GM18519 (cell line): ENCODE measurements around the gene PRRT4.

Source experiments
- ATAC-seq: cut with Tn5 transposase; IDR thresholded peaks from one replicate; pipeline ENCODE4 v1.9.1; 2021; ENCODE audit warnings: mild to moderate bottlenecking, moderate library complexity; ENCODE audit not compliant: unreplicated experiment, low FRiP score

PRRT4 gene

DNA sequence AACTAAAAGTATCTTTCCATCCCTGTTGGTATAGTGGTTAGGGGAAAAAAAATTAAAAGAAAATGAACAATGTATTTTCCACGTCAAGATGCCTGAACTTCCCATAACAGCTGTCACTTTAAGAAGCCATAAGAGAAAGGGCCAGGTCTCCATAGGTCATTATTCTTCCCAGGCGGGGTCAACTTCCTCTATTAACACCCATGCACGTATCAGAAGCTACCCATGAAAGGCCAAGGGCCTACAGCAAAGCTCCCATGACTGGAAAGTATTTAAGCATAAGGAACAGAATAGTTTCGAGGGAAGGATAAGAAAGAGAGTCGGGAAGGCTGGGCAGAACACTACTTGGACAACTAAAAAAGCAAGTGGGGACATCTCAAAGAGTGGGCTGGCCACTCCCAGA lies 57.8 kb downstream of the PRRT4 start:
- ATAC-seq, result no peak

- no peak for ATAC-seq
Observed at GRCh38 chr7:128303133-128303532, 58.4 kb downstream of the PRRT4 start.

- ATAC-seq, result no peak
Observed at GRCh38 chr7:128302139-128302538, 59.4 kb downstream of the PRRT4 start.
